ENCODE data around the gene PAPLN.

PAPLN gene

GRCh38 chr14:73233564-73233963, 3.7 kb upstream of the PAPLN start:
- DNase-seq = no peak

DNA sequence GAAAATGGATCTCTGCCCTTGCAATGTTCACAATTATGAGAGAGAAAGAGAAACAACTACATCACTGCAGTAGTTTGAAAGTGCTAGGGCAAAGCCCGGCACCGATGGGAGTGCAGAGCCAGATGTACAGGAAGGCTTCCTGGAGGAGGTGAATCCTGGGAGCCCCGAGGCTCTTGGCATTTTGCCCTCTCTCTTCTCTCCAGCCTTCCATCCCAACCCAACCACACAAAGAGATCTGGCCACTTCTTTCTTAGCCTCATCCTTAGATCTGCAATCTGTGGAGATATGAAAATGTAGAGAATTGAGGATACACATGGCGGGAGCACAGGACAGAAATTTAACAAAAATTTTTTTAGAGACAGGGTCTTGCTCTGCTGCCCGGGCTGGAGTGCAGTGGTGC, 3.3 kb upstream of the PAPLN start:
- no peak for DNase-seq

- DNase-seq = no peak
These were observed 2.5 kb upstream of the PAPLN start for GRCh38 chr14:73234586-73235394.

GRCh38 chr14:73235531-73236155, 1.7 kb upstream of the PAPLN start:
- peak; percentile 83 for DNase-seq

GRCh38 chr14:73236157-73236556, 1.1 kb upstream of the PAPLN start:
- DNase-seq = no peak

- no peak for DNase-seq
These were observed 521 bp upstream of the PAPLN start for GRCh38 chr14:73236752-73237218.

- DNase-seq = peak; percentile 47
These were observed 599 bp downstream of the PAPLN start for GRCh38 chr14:73237786-73238423.

- peak; percentile 55 for DNase-seq
These were observed 1.1 kb downstream of the PAPLN start for GRCh38 chr14:73238424-73238852.

DNA sequence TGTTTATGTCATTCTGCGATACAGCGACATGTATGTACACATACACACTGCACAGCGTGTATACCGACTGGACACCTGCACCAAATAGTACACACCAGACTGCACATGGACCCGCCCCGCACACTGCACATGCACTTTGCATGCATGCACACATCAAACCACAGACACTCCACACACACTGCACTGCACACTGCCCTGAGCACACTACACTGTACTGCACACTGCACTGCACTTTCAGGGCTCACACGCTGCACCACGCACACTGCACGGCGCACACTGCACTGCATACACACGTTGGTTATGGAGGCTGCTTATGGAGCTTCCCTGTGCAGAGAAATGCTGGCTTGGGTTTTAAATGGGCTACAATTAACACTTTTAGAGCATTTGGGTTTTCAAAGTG, 1.6 kb downstream of the PAPLN start:
- DNase-seq = peak; percentile 31

GRCh38 chr14:73239393-73240241, 2.3 kb downstream of the PAPLN start:
- DNase-seq = peak; percentile 57

- no peak for DNase-seq
These were observed 3.6 kb downstream of the PAPLN start for GRCh38 chr14:73240816-73241480.

DNA sequence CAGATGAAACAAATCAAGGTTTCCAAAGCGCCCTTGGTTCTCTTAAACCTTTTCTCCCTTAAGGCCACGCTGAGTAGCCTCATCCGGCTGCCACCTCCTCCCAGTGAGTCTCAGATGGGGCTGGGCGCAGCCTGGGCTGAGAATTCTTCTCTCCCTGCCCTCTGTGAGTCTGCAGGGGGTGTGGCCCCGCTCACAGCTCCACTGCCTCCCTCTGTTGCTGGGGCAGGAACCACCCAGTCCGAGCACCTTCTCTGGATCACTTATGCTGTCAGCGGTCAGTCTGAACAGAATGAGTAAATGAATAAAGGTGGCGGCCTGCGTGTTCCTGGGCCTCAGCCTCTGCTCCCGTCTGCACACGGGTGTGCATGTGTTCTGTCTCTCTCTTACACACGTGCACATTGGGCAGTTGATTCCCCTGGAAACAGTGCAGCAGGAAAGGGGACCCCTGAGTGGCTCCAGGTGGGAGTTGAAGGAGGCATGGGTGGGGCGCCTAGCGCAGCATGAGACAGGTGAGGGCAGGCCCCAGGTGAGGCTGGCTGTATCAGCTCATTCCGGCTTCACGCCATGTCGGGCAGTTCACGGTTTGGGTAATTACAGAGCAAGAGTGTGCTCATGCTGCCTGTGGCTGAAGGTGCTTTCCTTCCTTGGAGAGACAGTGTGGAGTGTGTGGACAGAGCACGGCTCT, 4.3 kb downstream of the PAPLN start:
- DNase-seq = no peak

DNA sequence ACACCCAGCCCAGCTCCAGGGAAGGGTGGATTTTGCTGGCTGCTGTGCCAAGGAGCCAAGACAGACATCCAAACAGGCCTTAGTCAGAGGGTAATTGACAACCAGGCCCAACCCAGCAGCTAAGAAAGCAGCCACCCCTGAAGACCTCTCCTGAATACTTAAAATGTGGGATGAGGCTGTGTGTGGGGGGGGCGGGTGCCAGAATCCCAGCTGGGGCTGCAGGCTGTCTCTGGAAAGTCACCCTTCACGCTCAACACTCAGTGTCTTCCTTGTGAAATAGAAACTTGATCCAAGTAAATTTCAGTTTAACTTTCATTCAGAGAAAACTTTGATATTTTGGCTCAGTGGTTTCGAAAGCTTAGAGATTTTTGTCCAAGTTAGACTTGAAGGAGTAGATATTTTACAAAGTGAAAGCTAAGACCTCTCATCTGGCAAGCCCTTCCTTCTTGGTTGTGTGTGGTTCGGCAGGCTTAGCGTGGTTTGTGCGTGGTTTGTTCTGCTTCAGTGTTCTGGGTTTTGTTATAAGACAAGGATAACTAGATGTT, 5.1 kb downstream of the PAPLN start:
- no peak for DNase-seq

- DNase-seq = no peak
These were observed 6.0 kb downstream of the PAPLN start for GRCh38 chr14:73243341-73243740.

GRCh38 chr14:73243748-73244147, 6.4 kb downstream of the PAPLN start:
- DNase-seq = no peak

DNA sequence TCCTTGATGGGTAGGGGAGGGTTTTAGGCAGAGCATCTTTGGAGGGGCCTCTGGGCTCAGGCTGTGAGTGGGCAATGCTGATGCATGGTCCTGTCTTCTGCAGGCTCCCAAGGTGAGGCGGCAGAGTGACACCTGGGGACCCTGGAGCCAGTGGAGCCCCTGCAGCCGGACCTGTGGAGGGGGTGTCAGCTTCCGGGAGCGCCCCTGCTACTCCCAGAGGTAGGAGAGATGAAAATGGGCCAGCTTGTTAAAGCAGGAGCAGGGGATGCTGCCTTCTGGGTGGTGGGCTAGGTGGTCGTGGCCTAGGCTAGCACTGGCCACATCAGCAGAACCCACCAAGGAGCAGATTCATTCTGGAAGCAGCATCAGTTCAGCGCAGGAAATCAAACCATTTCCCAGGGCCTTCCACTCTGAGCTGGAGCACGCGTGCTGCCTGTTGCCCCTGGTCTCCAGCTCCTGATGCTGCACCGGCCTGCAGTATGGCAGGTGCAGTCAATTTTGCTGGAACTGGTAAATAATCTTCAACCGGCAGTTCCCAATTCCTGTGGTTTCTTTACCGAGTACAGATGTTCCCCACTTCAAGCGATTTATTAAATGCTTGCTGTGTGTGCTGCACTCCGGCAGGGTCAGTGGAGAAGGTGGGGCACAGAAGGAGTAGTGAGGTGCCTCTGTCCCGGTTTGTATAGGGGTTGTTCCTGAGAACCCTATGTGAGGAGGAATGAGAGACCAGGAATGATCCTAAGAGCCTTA, 7.4 kb downstream of the PAPLN start:
- DNase-seq = no peak

DNA sequence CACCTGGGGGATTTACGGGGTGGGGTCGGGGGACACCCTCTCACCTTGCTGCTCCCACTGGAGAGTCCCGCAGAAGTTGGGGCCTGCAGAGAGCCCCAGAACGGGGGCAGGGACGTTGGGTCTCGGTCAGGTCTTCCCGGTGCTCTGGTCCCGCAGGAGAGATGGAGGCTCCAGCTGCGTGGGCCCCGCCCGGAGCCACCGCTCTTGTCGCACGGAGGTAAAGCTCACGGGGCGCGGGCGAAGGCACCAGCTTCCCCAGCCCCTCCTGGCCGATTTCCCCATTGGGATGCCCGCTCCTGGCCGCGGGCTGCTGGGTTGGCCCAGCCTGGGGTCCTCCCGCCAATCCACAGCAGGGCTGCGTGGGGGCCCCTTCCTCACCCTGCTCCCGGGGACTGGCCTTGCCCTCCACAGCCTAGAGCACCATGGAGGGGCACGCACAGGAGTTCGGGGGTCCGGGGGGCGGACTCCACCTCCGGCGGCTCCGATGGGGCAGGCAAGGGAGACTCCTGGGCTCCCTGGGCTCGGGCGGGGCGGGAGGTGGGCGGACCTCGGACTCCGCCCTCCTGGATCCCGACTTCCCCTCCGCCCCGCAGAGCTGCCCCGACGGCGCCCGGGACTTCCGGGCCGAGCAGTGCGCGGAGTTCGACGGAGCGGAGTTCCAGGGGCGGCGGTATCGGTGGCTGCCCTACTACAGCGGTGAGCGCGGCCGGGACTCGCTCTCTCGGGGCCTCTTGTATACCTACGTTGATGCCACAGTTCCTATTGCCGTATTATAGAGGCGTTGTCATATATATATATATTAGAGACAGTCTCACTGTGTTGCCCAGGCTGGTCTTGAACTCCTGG, 8.4 kb downstream of the PAPLN start:
- peak; percentile 48 for DNase-seq

- no peak for DNase-seq
These were observed 9.3 kb downstream of the PAPLN start for GRCh38 chr14:73246387-73247150.
